Adrenal gland (tissue), 12 donors: ENCODE data around the gene SCFD1. TPM values are rescaled to one million over a fixed set of nuclear protein-coding genes. Genes with fewer than 3 reads are reported as not detected.
A peak's percentile ranks its signal among the peaks of the same experiment; 100 is the strongest.

Source experiments
- DNase-seq, 7 donors: peaks; one replicate each; pipeline ENCODE4 v3.0.0-alpha.2; 2019 to 2020
- H3K27ac ChIP-seq, 5 donors: fragments of 200-600 bp; sonication (generic) in 4 of 5; 1 replicate in 3 of 5; 2 replicates in 2 of 5; pipeline versions ENCODE4 v1.5.1 to v1.8.0; 2016 to 2020; ENCODE audit warnings: mild to moderate bottlenecking in 1 of 5
- H3K27me3 ChIP-seq: fragments of 200-600 bp; 2 replicates; pipeline ENCODE4 v1.8.0; 2021
- H3K36me3 ChIP-seq, 2 donors: fragments of 200-600 bp; replicated peaks in 1 of 2; 1 replicate in 1 of 2; 2 replicates in 1 of 2; pipeline versions ENCODE4 v1.5.1 to v1.8.0; 2018 to 2022
- H3K4me1 ChIP-seq, 2 donors: fragments of 200-600 bp; replicated peaks in 1 of 2; 1 replicate in 1 of 2; 2 replicates in 1 of 2; pipeline versions ENCODE4 v1.5.1 to v1.8.0; 2018 to 2021
- H3K4me3 ChIP-seq, 4 donors: fragments of 200-600 bp; sonication (generic) in 3 of 4; one replicate each; pipeline ENCODE4 v1.5.1; 2016 to 2018
- H3K9me3 ChIP-seq, 3 donors: fragments of 200-600 bp; sonication (generic) in 1 of 3; replicated peaks in 1 of 3; 1 replicate in 2 of 3; 2 replicates in 1 of 3; pipeline versions ENCODE4 v1.5.1 to v1.8.0; 2016 to 2021
- POLR2A ChIP-seq, 2 donors: fragments of 450-650 bp; IDR thresholded peaks; one replicate each; pipeline ENCODE4 v1.6.1; 2017; ENCODE audit warnings: antibody characterized with exemption in 2 of 2, mild to moderate bottlenecking in 2 of 2, moderate library complexity in 1 of 2
- WGBS, 4 donors: extraction: QIAGEN DNeasy Blood & Tissue Kit in 2 of 4; methylation state at CpG; one replicate each; pipeline versions ENCODE4 v1.1.5 to v1.1.7; 2013 to 2017; 5-methylcytosine and 5-hydroxymethylcytosine counted together
- intact Hi-C, 2 donors: fragments of 100-400 bp; cut with DNase I; formaldehyde crosslinking; loops; one replicate each; pipeline versions ENCODE4 v1.14.1 to v1.15.0; 2022 to 2023
- polyA plus RNA-seq, 3 donors: library from polyadenylated mRNA; stranded (reverse); fragments of 200-250 nt in 2 of 3; fragments of 350-450 nt in 1 of 3; fragmentation: Illumina TruSeq in 1 of 3; extraction: RNeasy Lipid Tissue Mini Kit (QIAGEN cat#74804) in 1 of 3; gene quantifications; one replicate each; pipeline ENCODE4 v1.2.3, GENCODE V29; 2013 to 2014
- total RNA-seq, 9 donors: library from RNA; depleted of rRNA in 4 of 9; stranded (reverse); fragments of >200 nt in 4 of 9; fragments of 120-200 nt in 1 of 9; fragmentation: NEBNext Ultra II Directional in 1 of 9; extraction: Animal tissue kit (Norgen Biotek cat#: 25700) in 1 of 9; gene quantifications; one replicate each; pipeline versions ENCODE4 v1.1.0 to v1.2.4, GENCODE V29; 2013 to 2023
- TF ChIP-seq, protein P1 (sequence below), 6 experiments: fragments of 450-650 bp in 4 of 6; fragments of 200-600 bp in 2 of 6; sonication (generic) in 1 of 6; IDR thresholded peaks; 1 replicate in 5 of 6; 2 replicates in 1 of 6; pipeline versions ENCODE4 v1.5.1 to v1.8.0; 2016 to 2021; ENCODE audit warnings: antibody characterized with exemption in 6 of 6, mild to moderate bottlenecking in 2 of 6, moderate library complexity in 1 of 6
- donor health status: healthy with polysubstance abuse.
- donor health status: Bipolar disorder and iron deficiency.
- donor health status: DM: yes; HTN: yes; CAD: no.
- donor health status: DM: no; HTN: no; CAD: no.
- donor health status: DM: no; HTN: no; CAD: no.
- donor health status: DM: yes; HTN: yes; CAD: no.

SCFD1 gene
- total and polyA plus RNA-seq, 12 donors, result 22.9 to 147 (median 77.7) TPM

GRCh38 chr14:30614155-30614554 lies 8.0 kb upstream of the SCFD1 start:
- H3K4me3 ChIP-seq, result no peak overlapping the region
- peaks cover 0 to 6% of the 10 kb centered on the region in 2 donors for H3K36me3 ChIP-seq
- intact Hi-C loops, result no loop called here
- no peaks in the 10 kb centered on the region for H3K4me1 ChIP-seq
- no peak for TF ChIP-seq POLR2A (IDR thresholded peaks at IDR 0.05)
- TF ChIP-seq, protein P1, sequence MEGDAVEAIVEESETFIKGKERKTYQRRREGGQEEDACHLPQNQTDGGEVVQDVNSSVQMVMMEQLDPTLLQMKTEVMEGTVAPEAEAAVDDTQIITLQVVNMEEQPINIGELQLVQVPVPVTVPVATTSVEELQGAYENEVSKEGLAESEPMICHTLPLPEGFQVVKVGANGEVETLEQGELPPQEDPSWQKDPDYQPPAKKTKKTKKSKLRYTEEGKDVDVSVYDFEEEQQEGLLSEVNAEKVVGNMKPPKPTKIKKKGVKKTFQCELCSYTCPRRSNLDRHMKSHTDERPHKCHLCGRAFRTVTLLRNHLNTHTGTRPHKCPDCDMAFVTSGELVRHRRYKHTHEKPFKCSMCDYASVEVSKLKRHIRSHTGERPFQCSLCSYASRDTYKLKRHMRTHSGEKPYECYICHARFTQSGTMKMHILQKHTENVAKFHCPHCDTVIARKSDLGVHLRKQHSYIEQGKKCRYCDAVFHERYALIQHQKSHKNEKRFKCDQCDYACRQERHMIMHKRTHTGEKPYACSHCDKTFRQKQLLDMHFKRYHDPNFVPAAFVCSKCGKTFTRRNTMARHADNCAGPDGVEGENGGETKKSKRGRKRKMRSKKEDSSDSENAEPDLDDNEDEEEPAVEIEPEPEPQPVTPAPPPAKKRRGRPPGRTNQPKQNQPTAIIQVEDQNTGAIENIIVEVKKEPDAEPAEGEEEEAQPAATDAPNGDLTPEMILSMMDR (IDR thresholded peaks at IDR 0.05), result no peak
- no peaks in the 10 kb centered on the region for H3K27me3 ChIP-seq
- 95 to 100% (median 99%) methylated on average over 2 of the region's 2 CpGs for WGBS, 4 donors
- DNase-seq, result no peak
- H3K27ac ChIP-seq, result no peak overlapping the region
- H3K9me3 ChIP-seq, result no peaks in the 10 kb centered on the region

GRCh38 chr14:30620178-30620577 lies 1.9 kb upstream of the SCFD1 start:
- Histone ChIP-seq H3K36me3 (peaks cover 0 to 6% of the 10 kb centered on the region in 2 donors), H3K27me3 (no peaks in the 10 kb centered on the region), H3K4me3 (no peak overlapping the region), H3K9me3 (no peaks in the 10 kb centered on the region), H3K27ac (no peak overlapping the region), H3K4me1 (peaks cover 15 to 24% of the 10 kb centered on the region in 2 donors)
- intact Hi-C loops, result no loop called here
- WGBS, 4 donors, result 28 to 38% (median 33%) methylated on average over 1 of the region's 1 CpG
- no peak for DNase-seq
- TF ChIP-seq, protein P1 (IDR thresholded peaks at IDR 0.05), result no peak
- no peak for TF ChIP-seq POLR2A (IDR thresholded peaks at IDR 0.05)

- H3K36me3 ChIP-seq, result peaks cover 0 to 2% of the 10 kb centered on the region in 2 donors
- H3K27me3 ChIP-seq, result no peaks in the 10 kb centered on the region
- H3K4me1 ChIP-seq, result peaks cover 15 to 36% of the 10 kb centered on the region in 2 donors
- peak overlapping the region; percentile 40 to 96 (median 83) for H3K27ac ChIP-seq
- WGBS, 4 donors, result 4 to 13% (median 6%) methylated on average over 17 of the region's 17 CpGs
- no peaks in the 10 kb centered on the region for H3K9me3 ChIP-seq
- DNase-seq, result peak in 5 of 7 donors; percentile 25 to 54 (median 31)
- intact Hi-C loops, result no loop called here
- H3K4me3 ChIP-seq, result peak overlapping the region; percentile 7 to 76 (median 64)
- TF ChIP-seq, protein P1 (IDR thresholded peaks at IDR 0.05), result no peak
- no peak for TF ChIP-seq POLR2A (IDR thresholded peaks at IDR 0.05)
These were observed 672 bp upstream of the SCFD1 start for GRCh38 chr14:30621354-30621939.

DNA sequence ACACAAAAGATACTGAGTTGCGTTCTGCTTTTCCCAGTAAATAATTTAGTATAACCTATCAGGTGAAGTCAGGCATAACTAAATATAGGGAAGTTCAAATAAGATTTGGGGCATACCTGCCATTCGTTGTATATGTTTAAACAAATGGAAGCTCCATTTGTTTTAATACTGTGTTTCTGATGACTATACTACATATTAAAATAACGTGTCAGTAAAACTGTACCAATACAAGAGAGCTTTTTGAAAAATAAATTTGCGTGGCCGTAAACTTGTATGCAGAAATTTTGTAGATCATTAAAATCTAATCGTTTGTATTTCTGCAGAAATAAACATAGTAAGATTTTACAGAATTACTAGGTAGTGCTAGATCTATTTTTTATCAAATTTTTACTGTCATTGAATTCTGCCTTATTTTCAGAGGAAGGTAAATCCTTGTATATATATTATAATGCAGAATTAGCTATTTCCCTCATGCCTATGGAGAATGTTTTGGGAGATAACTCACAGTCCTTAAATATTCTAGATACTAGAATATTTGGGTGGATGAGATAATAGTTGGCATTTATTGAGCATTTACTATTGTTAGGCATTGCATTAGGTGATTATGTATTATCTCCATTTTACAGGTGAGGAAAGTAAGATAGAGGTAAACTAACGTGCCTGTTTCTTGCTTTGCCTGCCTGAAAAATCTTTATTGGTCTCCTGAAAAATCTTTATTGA lies 1.5 kb downstream of the SCFD1 start:
- TF ChIP-seq, protein P1 (IDR thresholded peaks at IDR 0.05), result no peak
- no peak for TF ChIP-seq POLR2A (IDR thresholded peaks at IDR 0.05)
- peaks cover 15 to 38% of the 10 kb centered on the region in 2 donors for H3K4me1 ChIP-seq
- peak overlapping the region in 1 of 4 donors; percentile 76 for H3K4me3 ChIP-seq
- no peak for DNase-seq
- H3K27me3 ChIP-seq, result no peaks in the 10 kb centered on the region
- no peaks in the 10 kb centered on the region for H3K36me3 ChIP-seq
- no peaks in the 10 kb centered on the region for H3K9me3 ChIP-seq
- 73 to 78% (median 77%) methylated on average over 7 of the region's 7 CpGs for WGBS, 4 donors
- intact Hi-C loops, result no loop called here
- H3K27ac ChIP-seq, result no peak overlapping the region
